ENCODE data around the gene YPEL3. TPM values are rescaled to one million over a fixed set of nuclear protein-coding genes. Genes with fewer than 3 reads are reported as not detected.

Gene YPEL3
- polyA plus RNA-seq, 4 donors = 44.5 to 78.0 (median 68.7) TPM

- DNase-seq (ENCODE audit: low read depth in 4 of 4, low spot score in 2 of 4) = no peak
Measured at GRCh38 chr16:30053376-30054015, 42.5 kb downstream of the YPEL3 start.

- DNase-seq (ENCODE audit: low read depth in 4 of 4, low spot score in 2 of 4) = peak in 2 of 4 donors; percentile 80 to 86
Measured at GRCh38 chr16:30052671-30053372, 43.2 kb downstream of the YPEL3 start.

- no peak for DNase-seq (ENCODE audit: low read depth in 4 of 4, low spot score in 2 of 4)
Measured at GRCh38 chr16:30051518-30051917, 44.5 kb downstream of the YPEL3 start.

GRCh38 chr16:30049871-30050270 is 46.1 kb downstream of the YPEL3 start:
- DNase-seq (ENCODE audit: low read depth in 4 of 4, low spot score in 2 of 4) = no peak

GRCh38 chr16:30046588-30046987 is 49.4 kb downstream of the YPEL3 start:
- no peak for DNase-seq (ENCODE audit: low read depth in 4 of 4, low spot score in 2 of 4)

- DNase-seq (ENCODE audit: low read depth in 4 of 4, low spot score in 2 of 4) = no peak
Measured at GRCh38 chr16:30046178-30046577, 49.8 kb downstream of the YPEL3 start.

Other genes starting within 250 kb of the YPEL3 start
- gene CDIPT, start 233.0 kb downstream of the YPEL3 start, polyA plus RNA-seq (ENCODE audit: insufficient read length in 4 of 4) = 100 to 1,000 TPM in 2 of 4 donors, 10 to 100 TPM in 2; 90.2 to 134 (median 109) TPM
- 10 to 100 TPM; 10.4 to 15.9 (median 13.0) TPM for gene SEZ6L2, start 196.7 kb downstream of the YPEL3 start, polyA plus RNA-seq (ENCODE audit: insufficient read length in 4 of 4)
- 1 to 10 TPM in 2 of 4 donors, under 1 TPM in 2; 0.62 to 1.1 (median 0.98) TPM for gene ASPHD1, start 195.7 kb downstream of the YPEL3 start, polyA plus RNA-seq (ENCODE audit: insufficient read length in 4 of 4)
- gene KCTD13, start 170.0 kb downstream of the YPEL3 start, polyA plus RNA-seq (ENCODE audit: insufficient read length in 4 of 4) = 10 to 100 TPM; 10.5 to 34.1 (median 22.2) TPM
- gene TMEM219, start 134.1 kb downstream of the YPEL3 start, polyA plus RNA-seq (ENCODE audit: insufficient read length in 4 of 4) = 100 to 1,000 TPM; 104 to 134 (median 113) TPM
- gene TAOK2, start 122.3 kb downstream of the YPEL3 start, polyA plus RNA-seq (ENCODE audit: insufficient read length in 4 of 4) = 10 to 100 TPM; 35.4 to 60.5 (median 52.2) TPM
- 10 to 100 TPM; 17.3 to 21.9 (median 19.8) TPM for gene HIRIP3, start 100.6 kb downstream of the YPEL3 start, polyA plus RNA-seq (ENCODE audit: insufficient read length in 4 of 4)
- 10 to 100 TPM; 36.3 to 70.3 (median 55.2) TPM for gene INO80E, start 100.0 kb downstream of the YPEL3 start, polyA plus RNA-seq (ENCODE audit: insufficient read length in 4 of 4)
- gene DOC2A, start 85.2 kb downstream of the YPEL3 start, polyA plus RNA-seq (ENCODE audit: insufficient read length in 4 of 4) = 1 to 10 TPM; 1.4 to 4.8 (median 3.7) TPM
- gene C16orf92, start 73.0 kb downstream of the YPEL3 start, polyA plus RNA-seq (ENCODE audit: insufficient read length in 4 of 4) = not detected
- 1 to 10 TPM in 3 of 4 donors, under 1 TPM in 1; 0.90 to 1.8 (median 1.3) TPM for gene TLCD3B, start 64.9 kb downstream of the YPEL3 start, polyA plus RNA-seq (ENCODE audit: insufficient read length in 4 of 4)
- 100 to 1,000 TPM; 469 to 648 (median 516) TPM for gene ALDOA, start 30.5 kb downstream of the YPEL3 start, polyA plus RNA-seq (ENCODE audit: insufficient read length in 4 of 4)
- 100 to 1,000 TPM in 3 of 4 donors, 10 to 100 TPM in 1; 84.6 to 114 (median 105) TPM for gene PPP4C, start 20.2 kb downstream of the YPEL3 start, polyA plus RNA-seq (ENCODE audit: insufficient read length in 4 of 4)
- gene TBX6, start 4.3 kb downstream of the YPEL3 start, polyA plus RNA-seq (ENCODE audit: insufficient read length in 4 of 4) = 1 to 10 TPM in 3 of 4 donors, under 1 TPM in 1; 0.93 to 2.4 (median 1.7) TPM
- 10 to 100 TPM in 3 of 4 donors, 1 to 10 TPM in 1; 9.8 to 17.5 (median 12.8) TPM for gene GDPD3, start 17.3 kb upstream of the YPEL3 start, polyA plus RNA-seq (ENCODE audit: insufficient read length in 4 of 4)
- 100 to 1,000 TPM in 1 of 4 donors, 10 to 100 TPM in 3; 80.6 to 100 (median 87.3) TPM for gene MAPK3, start 27.0 kb upstream of the YPEL3 start, polyA plus RNA-seq (ENCODE audit: insufficient read length in 4 of 4)
- gene CORO1A, start 87.4 kb upstream of the YPEL3 start, polyA plus RNA-seq (ENCODE audit: insufficient read length in 4 of 4) = 10 to 100 TPM in 2 of 4 donors, 1 to 10 TPM in 2; 7.6 to 15.3 (median 11.2) TPM
- gene BOLA2B, start 97.5 kb upstream of the YPEL3 start, polyA plus RNA-seq (ENCODE audit: insufficient read length in 4 of 4) = 10 to 100 TPM; 25.8 to 48.3 (median 30.7) TPM
- gene SLX1A, start 97.7 kb upstream of the YPEL3 start, polyA plus RNA-seq (ENCODE audit: insufficient read length in 4 of 4) = 10 to 100 TPM; 16.4 to 38.3 (median 30.9) TPM
- 10 to 100 TPM in 3 of 4 donors, 1 to 10 TPM in 1; 2.9 to 16.8 (median 14.2) TPM for gene SULT1A3, start 103.0 kb upstream of the YPEL3 start, polyA plus RNA-seq (ENCODE audit: insufficient read length in 4 of 4)
- 10 to 100 TPM in 2 of 4 donors, 1 to 10 TPM in 2; 2.1 to 29.1 (median 10.9) TPM for gene NPIPB13, start 152.3 kb upstream of the YPEL3 start, polyA plus RNA-seq (ENCODE audit: insufficient read length in 4 of 4)